Small intestine (tissue), 7 donors: ENCODE measurements around the gene CPNE6. TPM values are rescaled to one million over a fixed set of nuclear protein-coding genes. Genes with fewer than 3 reads are reported as not detected.

Source experiments
- DNase-seq, 2 donors: peaks; one replicate each; pipeline versions ENCODE4 v3.0.0 to v3.0.0-alpha.2; 2013
- FAIRE-seq: peaks from 2 replicates; lab custom pipeline; 2012; peaks lifted over from hg19 to GRCh38; lab: Jason Lieb, UNC
- H3K27ac ChIP-seq, 3 donors: one replicate each; pipeline ENCODE4 v1.5.1; 2013; ENCODE audit warnings: low read length in 2 of 3, mild to moderate bottlenecking in 2 of 3, control low read depth in 1 of 3, inconsistent platforms in 1 of 3, low read depth in 1 of 3, moderate library complexity in 1 of 3
- H3K27me3 ChIP-seq, 3 donors: one replicate each; pipeline ENCODE4 v1.6.1; 2013; ENCODE audit warnings: low read length in 3 of 3, inconsistent platforms in 1 of 3; ENCODE audit not compliant: control insufficient read depth in 3 of 3, insufficient read depth in 3 of 3
- H3K36me3 ChIP-seq, 3 donors: one replicate each; pipeline ENCODE4 v1.6.1; 2013; ENCODE audit warnings: low read length in 3 of 3, inconsistent platforms in 1 of 3, low read depth in 1 of 3, mild to moderate bottlenecking in 1 of 3, moderate library complexity in 1 of 3; ENCODE audit not compliant: control insufficient read depth in 3 of 3, insufficient read depth in 2 of 3
- H3K4me1 ChIP-seq, 3 donors: one replicate each; pipeline ENCODE4 v1.6.1; 2013; ENCODE audit warnings: low read length in 2 of 3, inconsistent platforms in 1 of 3, low read depth in 1 of 3, mild to moderate bottlenecking in 1 of 3, moderate library complexity in 1 of 3; ENCODE audit not compliant: control insufficient read depth in 3 of 3, insufficient read depth in 2 of 3
- H3K4me3 ChIP-seq, 3 donors: one replicate each; pipeline ENCODE4 v1.5.1; 2013; ENCODE audit warnings: low read length in 3 of 3, control low read depth in 1 of 3, inconsistent platforms in 1 of 3, low read depth in 1 of 3, mild to moderate bottlenecking in 1 of 3, moderate library complexity in 1 of 3
- H3K9me3 ChIP-seq, 2 donors: one replicate each; pipeline ENCODE4 v1.6.1; 2013; ENCODE audit warnings: low read depth in 1 of 2, low read length in 1 of 2; ENCODE audit not compliant: control insufficient read depth in 2 of 2, insufficient read depth in 1 of 2
- WGBS, 3 donors: extraction: QIAGEN DNeasy Blood & Tissue Kit; methylation state at CpG; one replicate each; pipeline ENCODE4 v1.1.7; 2013; 5-methylcytosine and 5-hydroxymethylcytosine counted together
- polyA plus RNA-seq, 4 donors: library from polyadenylated mRNA; stranded (reverse) in 3 of 4; unstranded in 1 of 4; fragments of 200-250 nt in 3 of 4; fragments of 120-200 nt in 1 of 4; gene quantifications; one replicate each; pipeline versions ENCODE4 v1.2.1 to v1.2.3, GENCODE V29; 2013
- donor health status: healthy with polysubstance abuse.
- donor health status: control.
- donor health status: control.
- donor health status: Bipolar disorder and iron deficiency.
- donor health status: healthy.

The CPNE6 gene
- polyA plus RNA-seq, 4 donors = 0.03 to 10.7 (median 4.2) TPM

DNA sequence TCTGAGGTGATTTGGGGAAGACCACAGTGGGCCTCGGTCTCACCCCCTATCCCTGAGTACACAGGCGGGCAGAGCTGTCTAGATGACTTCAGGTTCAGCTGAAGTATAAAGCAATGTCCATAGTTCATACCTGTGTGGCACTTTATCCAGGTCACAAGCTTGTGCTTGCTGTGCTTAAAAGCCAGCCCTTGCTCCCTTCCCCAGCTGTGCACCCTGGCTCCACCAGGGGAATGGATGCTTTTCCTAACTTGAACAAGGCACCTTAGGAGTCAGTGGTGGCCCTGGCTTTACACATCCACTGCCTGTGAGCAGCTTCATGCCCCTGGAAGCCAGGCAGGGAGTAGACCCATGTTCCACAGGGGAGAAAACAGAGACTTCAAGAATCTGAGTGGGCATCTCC is 14.1 kb upstream of the CPNE6 start:
- no peaks in the 10 kb centered on the region for H3K9me3 ChIP-seq
- no peak overlapping the region for H3K4me3 ChIP-seq
- H3K27ac ChIP-seq = no peak overlapping the region
- 70 to 90% (median 85%) methylated on average over 2 of the region's 2 CpGs for WGBS, 3 donors
- DNase-seq (no peak), FAIRE-seq (no peak)
- H3K36me3 ChIP-seq = peaks cover 0 to 11% (median 0%) of the 10 kb centered on the region in 3 donors
- H3K4me1 ChIP-seq = peaks cover 0 to 42% (median 9%) of the 10 kb centered on the region in 3 donors
- peaks cover 0 to 7% (median 0%) of the 10 kb centered on the region in 3 donors for H3K27me3 ChIP-seq

DNA sequence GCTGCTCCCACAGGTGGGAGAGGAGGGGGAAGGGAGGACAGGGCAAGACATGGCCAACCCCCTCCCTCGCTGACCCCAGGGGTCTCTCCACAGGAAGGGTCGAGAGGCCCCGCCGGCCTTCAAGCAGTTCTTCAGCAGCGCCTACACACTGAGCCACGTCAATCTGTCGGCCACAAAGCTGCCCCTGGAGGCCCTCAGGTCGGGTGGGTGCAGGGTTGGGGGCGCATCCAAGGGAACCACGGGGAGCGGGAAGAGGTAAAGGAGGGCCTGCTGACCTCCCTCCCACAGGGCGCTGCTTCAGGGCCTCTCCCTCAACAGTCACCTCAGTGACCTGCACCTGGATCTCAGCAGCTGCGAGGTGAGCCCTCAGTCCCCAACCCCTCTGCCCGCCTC is 13.5 kb upstream of the CPNE6 start:
- H3K27me3 ChIP-seq = peaks cover 0 to 3% (median 0%) of the 10 kb centered on the region in 3 donors
- 55 to 68% (median 62%) methylated on average over 14 of the region's 14 CpGs for WGBS, 3 donors
- no peak overlapping the region for H3K27ac ChIP-seq
- no peak for DNase-seq
- H3K4me3 ChIP-seq = no peak overlapping the region
- no peaks in the 10 kb centered on the region for H3K9me3 ChIP-seq
- H3K36me3 ChIP-seq = peaks cover 0 to 11% (median 0%) of the 10 kb centered on the region in 3 donors
- peaks cover 0 to 41% (median 11%) of the 10 kb centered on the region in 3 donors for H3K4me1 ChIP-seq
- no peak for FAIRE-seq

DNA sequence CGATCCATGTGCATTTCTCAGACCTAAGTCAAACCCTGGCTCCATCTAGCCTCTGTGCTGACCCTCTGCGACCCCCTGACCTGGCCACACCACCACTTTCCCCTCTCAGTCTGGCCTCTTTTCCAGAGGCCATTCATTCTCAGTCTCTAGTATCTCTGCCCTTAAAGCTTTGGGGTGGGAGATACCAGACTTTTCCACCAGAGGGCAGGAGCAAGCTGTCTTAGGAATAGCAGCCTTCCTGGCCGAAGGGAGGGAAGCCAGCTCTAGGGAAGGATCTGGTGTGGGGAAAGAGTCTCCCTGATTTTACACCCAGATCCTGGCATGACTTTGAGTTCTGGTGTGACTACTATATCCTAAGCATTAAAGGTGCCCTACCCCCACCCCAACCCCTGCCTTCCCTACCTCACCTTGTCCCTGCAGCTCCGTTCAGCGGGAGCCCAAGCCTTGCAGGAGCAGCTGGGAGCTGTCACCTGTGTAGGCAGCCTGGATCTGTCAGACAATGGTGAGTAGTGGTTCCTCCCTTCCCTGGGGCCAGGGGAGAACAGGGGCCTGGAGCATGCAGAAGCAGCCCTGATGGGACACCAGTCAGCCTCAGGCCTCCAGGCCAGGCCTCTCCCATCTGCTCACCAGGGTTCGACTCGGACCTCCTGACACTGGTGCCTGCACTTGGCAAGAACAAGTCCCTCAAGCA is 13.0 kb upstream of the CPNE6 start:
- FAIRE-seq = no peak
- WGBS, 3 donors = 30 to 55% (median 42%) methylated on average over 7 of the region's 7 CpGs
- peaks cover 0 to 11% (median 0%) of the 10 kb centered on the region in 3 donors for H3K36me3 ChIP-seq

DNA sequence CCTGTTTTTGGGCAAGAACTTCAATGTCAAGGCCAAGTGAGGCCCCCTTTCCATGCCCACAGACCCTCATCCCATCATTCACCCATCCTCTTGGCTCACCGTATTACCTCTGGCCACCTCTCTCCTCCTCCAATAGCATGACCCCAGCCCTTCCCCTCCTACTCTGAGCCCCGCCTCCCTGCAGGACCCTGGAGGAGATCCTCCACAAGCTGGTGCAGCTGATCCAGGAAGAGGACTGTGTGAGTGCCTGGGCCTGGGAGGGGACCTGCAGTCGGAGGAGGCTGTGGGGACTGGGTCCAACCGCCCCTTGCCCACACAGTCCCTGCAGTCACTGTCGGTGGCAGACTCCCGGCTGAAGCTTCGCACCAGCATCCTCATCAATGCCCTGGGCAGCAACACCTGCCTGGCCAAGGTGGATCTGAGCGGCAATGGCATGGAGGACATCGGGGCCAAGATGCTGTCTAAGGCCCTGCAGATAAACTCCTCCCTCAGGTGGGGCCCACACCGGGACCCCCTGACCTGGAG is 12.3 kb upstream of the CPNE6 start:
- no peak for FAIRE-seq
- peaks cover 0 to 47% (median 16%) of the 10 kb centered on the region in 3 donors for H3K4me1 ChIP-seq

More for the DNA sequence above, 13.0 kb upstream of the CPNE6 start:
- H3K27ac ChIP-seq = peak overlapping the region in 1 of 3 donors; percentile 2
- no peaks in the 10 kb centered on the region for H3K27me3 ChIP-seq
- peaks cover 0 to 45% (median 16%) of the 10 kb centered on the region in 3 donors for H3K4me1 ChIP-seq
- no peak overlapping the region for H3K4me3 ChIP-seq
- H3K9me3 ChIP-seq = no peaks in the 10 kb centered on the region
- peak; percentile 88 to 91 for DNase-seq

DNA sequence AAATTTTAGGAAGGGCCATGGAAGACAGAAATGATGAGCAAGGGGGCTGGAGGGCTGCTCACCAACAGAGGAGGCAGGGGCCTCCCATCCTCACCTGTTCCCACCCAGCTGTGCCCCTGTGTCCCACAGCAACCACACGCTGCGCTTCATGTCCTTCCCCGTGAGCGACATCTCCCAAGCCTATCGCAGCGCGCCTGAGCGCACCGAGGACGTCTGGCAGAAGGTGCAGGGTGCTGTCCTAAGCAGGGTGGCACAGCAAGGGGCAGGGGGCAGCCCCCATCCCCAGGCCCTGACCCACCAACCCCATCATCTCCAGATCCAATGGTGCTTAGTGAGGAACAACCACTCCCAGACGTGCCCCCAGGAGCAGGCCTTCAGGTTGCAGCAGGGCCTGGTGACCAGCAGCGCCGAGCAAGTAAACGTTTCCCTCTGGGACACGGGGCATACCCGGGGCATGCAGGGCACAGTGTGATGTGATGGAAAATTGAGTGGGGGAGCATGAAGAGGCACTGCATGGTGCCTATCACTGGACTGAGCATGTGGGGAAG is 11.4 kb upstream of the CPNE6 start:
- peaks cover 0 to 11% (median 0%) of the 10 kb centered on the region in 3 donors for H3K36me3 ChIP-seq
- no peak overlapping the region for H3K4me3 ChIP-seq
- no peaks in the 10 kb centered on the region for H3K9me3 ChIP-seq
- FAIRE-seq (no peak), DNase-seq (no peak)
- no peak overlapping the region for H3K27ac ChIP-seq
- WGBS, 3 donors = 90 to 93% (median 92%) methylated on average over 16 of the region's 16 CpGs
- H3K27me3 ChIP-seq = no peaks in the 10 kb centered on the region
- H3K4me1 ChIP-seq = peaks cover 0 to 47% (median 16%) of the 10 kb centered on the region in 3 donors

More for the DNA sequence above, 12.3 kb upstream of the CPNE6 start:
- WGBS, 3 donors = 81 to 88% (median 81%) methylated on average over 8 to 10 of the region's 10 CpGs
- Histone ChIP-seq H3K27ac (no peak overlapping the region), H3K4me3 (no peak overlapping the region), H3K36me3 (peaks cover 0 to 11% (median 0%) of the 10 kb centered on the region in 3 donors), H3K9me3 (no peaks in the 10 kb centered on the region), H3K27me3 (no peaks in the 10 kb centered on the region)
- DNase-seq = no peak

DNA sequence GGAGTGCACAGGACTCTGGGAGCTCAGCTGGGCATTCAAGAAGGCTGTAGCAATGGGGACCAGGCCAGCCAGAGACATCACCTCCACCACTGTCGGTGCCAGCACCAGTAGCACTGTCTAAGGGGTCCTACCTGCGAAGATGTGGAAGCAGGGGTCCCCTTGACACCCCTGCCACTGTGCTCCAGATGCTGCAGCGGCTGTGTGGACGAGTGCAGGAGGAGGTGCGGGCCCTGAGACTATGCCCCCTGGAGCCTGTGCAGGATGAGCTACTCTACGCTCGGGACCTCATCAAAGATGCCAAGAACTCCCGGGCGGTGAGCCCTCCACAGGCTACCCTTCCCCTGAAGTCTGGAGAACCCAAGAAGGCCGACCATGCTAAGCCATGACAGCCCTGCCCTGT is 10.9 kb upstream of the CPNE6 start:
- Histone ChIP-seq H3K4me3 (no peak overlapping the region), H3K4me1 (peaks cover 0 to 52% (median 16%) of the 10 kb centered on the region in 3 donors), H3K36me3 (peaks cover 0 to 11% (median 0%) of the 10 kb centered on the region in 3 donors), H3K9me3 (no peaks in the 10 kb centered on the region), H3K27me3 (no peaks in the 10 kb centered on the region), H3K27ac (peak overlapping the region in 2 of 3 donors; percentile 88)
- 87 to 92% (median 92%) methylated on average over 8 to 10 of the region's 10 CpGs for WGBS, 3 donors
- FAIRE-seq (no peak), DNase-seq (no peak)

DNA sequence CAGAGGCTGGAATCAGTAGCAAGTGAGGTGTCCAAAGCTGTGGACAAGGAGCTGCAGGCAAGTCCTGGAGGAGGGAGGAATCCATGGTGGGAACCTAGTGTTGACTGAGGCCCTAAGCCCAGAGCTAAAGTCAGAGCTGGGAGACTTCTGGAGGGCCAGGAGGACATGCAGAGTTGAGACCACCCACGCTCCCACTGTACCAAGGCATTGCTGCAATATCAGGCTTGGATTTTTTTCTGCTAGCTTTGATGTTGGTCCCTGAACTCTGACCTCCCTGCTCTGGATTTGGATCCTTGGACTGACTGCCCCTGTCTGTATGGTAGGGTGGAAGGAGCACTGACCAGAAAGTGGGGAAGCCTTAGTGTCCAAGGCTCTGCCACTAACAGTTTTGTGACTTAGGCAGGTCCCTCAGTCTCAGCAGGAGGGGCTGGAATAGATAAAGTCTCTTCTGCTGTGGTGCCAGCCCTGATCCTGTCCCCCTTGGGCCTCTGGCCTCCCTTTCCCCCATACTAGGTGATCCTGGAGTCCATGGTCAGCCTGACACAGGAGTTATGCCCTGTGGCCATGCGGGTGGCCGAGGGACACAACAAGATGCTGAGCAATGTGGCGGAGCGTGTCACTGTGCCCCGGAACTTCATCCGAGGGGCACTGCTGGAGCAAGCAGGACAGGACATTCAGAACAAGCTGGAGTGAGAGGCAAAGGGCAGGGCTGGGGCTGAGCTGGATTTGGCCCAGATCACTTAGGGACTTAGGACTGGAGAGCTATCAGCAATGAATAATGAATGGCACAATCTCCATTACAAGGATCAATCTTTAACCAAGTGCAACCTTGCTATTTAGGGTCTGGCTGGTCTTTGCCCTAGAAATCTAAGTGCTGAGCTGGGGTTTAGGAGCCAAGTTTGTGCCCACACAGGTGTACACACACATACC is 10.1 kb upstream of the CPNE6 start:
- H3K27ac ChIP-seq = peak overlapping the region; percentile 65 to 93 (median 88)
- peaks cover 0 to 60% (median 16%) of the 10 kb centered on the region in 3 donors for H3K4me1 ChIP-seq
- 25 to 78% (median 51%) methylated on average over 7 of the region's 7 CpGs for WGBS, 3 donors
- no peaks in the 10 kb centered on the region for H3K9me3 ChIP-seq
- peaks cover 0 to 11% (median 0%) of the 10 kb centered on the region in 3 donors for H3K36me3 ChIP-seq
- no peak overlapping the region for H3K4me3 ChIP-seq
- H3K27me3 ChIP-seq = no peaks in the 10 kb centered on the region
- FAIRE-seq (no peak), DNase-seq (peak; percentile 71 to 96)
